HepG2 (cell line): Measurements from ENCODE around the gene AFDN. TPM values are rescaled to one million over a fixed set of nuclear protein-coding genes. Genes with fewer than 3 reads are reported as not detected.

Experiments used
- ATAC-seq: fragments of 200-7000 bp; cut with Tn5 transposase; 3 replicates; pipeline ENCODE4 v1.9.1; 2020; ENCODE audit warnings: mild to moderate bottlenecking, moderate library complexity
- BruUV-seq: library from RNA; stranded (reverse); fragments of 400-500 nt; replicated peaks from 2 replicates; lab custom pipeline; 2021; lab: Mats Ljungman, UMichigan
- CTCF ChIA-PET: fragments of 300-600 bp; formaldehyde crosslinking; extraction: SDS; loops from one replicate; lab custom pipeline; 2021; ENCODE audit warnings: low total read pairs, inconsistent platforms, low intra/inter-chr PET ratio; lab: Yijun Ruan, JAX
- POLR2A ChIA-PET: fragments of 350-600 bp; sonication (Branson Sonifier 250); formaldehyde crosslinking; loops from one replicate; lab custom pipeline; 2020; ENCODE audit warnings: antibody characterized with exemption, inconsistent platforms; lab: Yijun Ruan, JAX
- DNase-seq: peaks from one replicate; pipeline ENCODE4 v3.0.0-alpha.2; 2015; ENCODE audit warnings: low spot score
- FAIRE-seq: peaks from 3 replicates; lab custom pipeline; 2011; peaks lifted over from hg19 to GRCh38; lab: Jason Lieb, UNC
- H2AFZ ChIP-seq: one replicate; pipeline ENCODE4 v1.6.1; 2011; ENCODE audit warnings: low read length, inconsistent platforms
- H3K27ac ChIP-seq: fragments of 300-600 bp; 3 replicates; pipeline ENCODE4 v1.8.0; 2011; ENCODE audit warnings: mixed run types, mild to moderate bottlenecking, mixed read lengths, low read length, inconsistent platforms; ENCODE audit not compliant: insufficient read depth; ENCODE audit errors: extremely low read length
- H3K27me3 ChIP-seq, 2 experiments: fragments of 200-600 bp in 1 of 2; 2 replicates in 1 of 2; 3 replicates in 1 of 2; pipeline versions ENCODE4 v1.6.0 to v1.8.0; 2011; ENCODE audit warnings: low read length in 2 of 2, mild to moderate bottlenecking in 2 of 2, moderate library complexity in 2 of 2, inconsistent platforms in 1 of 2; ENCODE audit not compliant: insufficient read depth in 2 of 2, control insufficient read depth in 1 of 2
- H3K36me3 ChIP-seq, 2 experiments: fragments of 200-600 bp in 1 of 2; replicated peaks in 1 of 2; 2 replicates in 1 of 2; 3 replicates in 1 of 2; pipeline versions ENCODE4 v1.5.1 to v1.8.0; 2011; ENCODE audit warnings: low read length in 2 of 2, inconsistent platforms in 1 of 2; ENCODE audit not compliant: insufficient read depth in 2 of 2, control insufficient read depth in 1 of 2
- H3K4me1 ChIP-seq: 2 replicates; pipeline ENCODE4 v1.5.1; 2012; ENCODE audit warnings: low read length, inconsistent platforms; ENCODE audit not compliant: insufficient read depth
- H3K4me2 ChIP-seq: 2 replicates; pipeline ENCODE4 v1.6.0; 2011; ENCODE audit warnings: low read depth, low read length, inconsistent platforms
- H3K4me3 ChIP-seq, 3 experiments: fragments of 200-600 bp in 1 of 3; sonication (generic), shearing (Covaris generic) in 1 of 3; replicated peaks in 1 of 3; 2 replicates each; pipeline ENCODE4 v1.5.1; 2011 to 2016; ENCODE audit warnings: low read length in 3 of 3, inconsistent platforms in 2 of 3, low read depth in 2 of 3, mild to moderate bottlenecking in 2 of 3, control low read depth in 1 of 3, mixed read lengths in 1 of 3; ENCODE audit not compliant: insufficient read depth in 1 of 3
- H3K79me2 ChIP-seq: one replicate; pipeline ENCODE4 v1.6.1; 2011; ENCODE audit warnings: low read length, inconsistent platforms; ENCODE audit not compliant: insufficient read depth
- H3K9ac ChIP-seq: 2 replicates; pipeline ENCODE4 v1.6.0; 2011; ENCODE audit warnings: mild to moderate bottlenecking, low read depth, low read length, inconsistent platforms; ENCODE audit not compliant: insufficient read depth
- H3K9me3 ChIP-seq: 2 replicates; pipeline ENCODE4 v1.5.1; 2012; ENCODE audit warnings: mild to moderate bottlenecking, low read length
- H4K20me1 ChIP-seq: 2 replicates; pipeline ENCODE4 v1.6.0; 2011; ENCODE audit warnings: inconsistent platforms, mild to moderate bottlenecking, low read length, moderate library complexity; ENCODE audit not compliant: insufficient read depth
- KDM2A ChIP-seq: sonication (generic); formaldehyde crosslinking; IDR thresholded peaks from 2 replicates; pipeline ENCODE4 v1.4.0; 2020; ENCODE audit warnings: low read depth, missing genetic modification reagents, borderline replicate concordance
- SNAI1 ChIP-seq: sonication (generic); formaldehyde crosslinking; IDR thresholded peaks from 2 replicates; pipeline ENCODE4 v1.5.0; 2020; ENCODE audit warnings: mild to moderate bottlenecking, missing genetic modification reagents, borderline replicate concordance
- ZNF20 ChIP-seq: sonication (generic); formaldehyde crosslinking; IDR thresholded peaks from 2 replicates; pipeline ENCODE4 v1.4.0; 2020; ENCODE audit warnings: mild to moderate bottlenecking, moderate library complexity, missing genetic modification reagents
- WGBS: methylation state at CpG from one replicate; pipeline ENCODE4 v1.1.6; 2017; ENCODE audit warnings: low lambda C conversion rate; 5-methylcytosine and 5-hydroxymethylcytosine counted together
- in situ Hi-C: cut with HindIII; loops from 2 replicates; pipeline ENCODE4 v1.10.0; 2017; ENCODE audit warnings: low pct_unique_long_range_greater_than_20kb; ENCODE audit not compliant: extremely low pct_ligation_motif_present
- intact Hi-C: fragments of 100-400 bp; cut with micrococcal nuclease; formaldehyde crosslinking; loops from one replicate; pipeline ENCODE4 v1.10.0; 2022; ENCODE audit not compliant: unreplicated experiment
- polyA plus RNA-seq, 8 experiments: library from polyadenylated mRNA; depleted of rRNA in 3 of 8; stranded (reverse) in 7 of 8; unstranded in 1 of 8; fragments of >200 nt; fragmentation: Illumina TruSeq in 4 of 8; extraction: Trizol in 4 of 8; gene quantifications; 2 replicates each; pipeline versions ENCODE4 v1.2.1 to v1.2.3, GENCODE V29; 2011 to 2016; ENCODE audit warnings: low read depth in 4 of 8, missing spikeins in 1 of 8, mixed read lengths in 1 of 8; ENCODE audit not compliant: insufficient read depth in 1 of 8
- total RNA-seq, 5 experiments: library from RNA; depleted of rRNA; stranded (reverse); fragments of >200 nt; fragmentation: Illumina TruSeq; extraction: Trizol; gene quantifications; 2 replicates each; pipeline ENCODE4 v1.2.3, GENCODE V29; 2016; ENCODE audit warnings: low read depth in 1 of 5
- TF ChIP-seq, protein P1 (sequence below): sonication (generic); formaldehyde crosslinking; IDR thresholded peaks from 2 replicates; pipeline ENCODE4 v1.5.0; 2020; ENCODE audit warnings: missing genetic modification reagents
- TF ChIP-seq, protein P2 (sequence below): fragments of 450-650 bp; IDR thresholded peaks from 2 replicates; pipeline ENCODE4 v1.6.1; 2016

The AFDN gene
- total and polyA plus RNA-seq, 2 of the 13 experiments (the other 11 are each of a cell fraction or from before 2014, with no cell fraction given): 136 to 151 TPM

DNA sequence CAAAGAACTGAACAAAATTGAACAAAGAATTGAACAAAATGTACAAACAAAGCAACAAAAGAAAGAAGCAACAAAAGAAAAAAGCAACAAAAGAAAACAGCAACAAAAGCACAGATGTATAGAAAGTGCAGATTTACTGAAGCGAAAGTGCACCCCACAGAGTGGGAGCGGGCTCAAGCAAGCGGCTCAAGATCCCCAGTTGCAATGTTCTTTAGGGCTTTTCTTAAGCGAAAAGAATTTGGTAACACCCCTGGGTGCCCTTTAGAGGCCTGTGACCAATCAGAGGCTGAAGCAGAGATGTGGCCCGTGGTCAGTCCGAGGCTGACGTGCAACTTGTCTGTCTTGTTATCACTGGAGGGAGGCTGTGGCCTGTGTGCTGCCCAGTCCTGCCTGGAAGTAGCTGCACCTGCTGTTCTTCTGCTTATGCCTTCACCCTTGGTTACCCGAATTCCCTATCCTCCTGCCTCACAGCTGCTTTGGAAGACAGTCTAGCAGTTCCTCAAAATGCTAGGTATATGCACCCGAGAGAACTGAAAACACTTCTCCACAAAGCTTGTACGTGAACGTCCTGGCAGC lies 157.5 kb downstream of the AFDN start:
- H3K4me3 ChIP-seq: no peak overlapping the region
- FAIRE-seq (peak; percentile 28), DNase-seq (no peak), ATAC-seq (0 out of 3 replicates have a peak, but pooled peaks have one; percentile 16)
- in situ Hi-C loops (no loop called here), intact Hi-C loops (no loop called here)
- H3K27ac ChIP-seq: no peak overlapping the region
- no peaks in the 10 kb centered on the region for H3K36me3 ChIP-seq
- POLR2A ChIA-PET: no interaction called here
- H3K27me3 ChIP-seq: peaks cover 4 to 15% of the 10 kb centered on the region in 2 experiments; a peak in 3 of 5 replicates
- 43% methylated on average over 11 of the region's 11 CpGs for WGBS
- TF ChIP-seq KDM2A (CRISPR knock-in tag) (no peak), ZNF20 (peak; percentile 99)
- TF ChIP-seq, protein P1, sequence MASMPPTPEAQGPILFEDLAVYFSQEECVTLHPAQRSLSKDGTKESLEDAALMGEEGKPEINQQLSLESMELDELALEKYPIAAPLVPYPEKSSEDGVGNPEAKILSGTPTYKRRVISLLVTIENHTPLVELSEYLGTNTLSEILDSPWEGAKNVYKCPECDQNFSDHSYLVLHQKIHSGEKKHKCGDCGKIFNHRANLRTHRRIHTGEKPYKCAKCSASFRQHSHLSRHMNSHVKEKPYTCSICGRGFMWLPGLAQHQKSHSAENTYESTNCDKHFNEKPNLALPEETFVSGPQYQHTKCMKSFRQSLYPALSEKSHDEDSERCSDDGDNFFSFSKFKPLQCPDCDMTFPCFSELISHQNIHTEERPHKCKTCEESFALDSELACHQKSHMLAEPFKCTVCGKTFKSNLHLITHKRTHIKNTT (CRISPR knock-in tag): no peak
- no TSS peak for BruUV-seq
- no peaks in the 10 kb centered on the region for H4K20me1 ChIP-seq
- H3K9ac ChIP-seq: no peak overlapping the region
- no peaks in the 10 kb centered on the region for H3K79me2 ChIP-seq
- no peak overlapping the region for H3K4me2 ChIP-seq
- H2AFZ ChIP-seq: no peak overlapping the region
- peaks cover 12% of the 10 kb centered on the region for H3K4me1 ChIP-seq
- CTCF ChIA-PET: no interaction called here
- H3K9me3 ChIP-seq: no peaks in the 10 kb centered on the region

DNA sequence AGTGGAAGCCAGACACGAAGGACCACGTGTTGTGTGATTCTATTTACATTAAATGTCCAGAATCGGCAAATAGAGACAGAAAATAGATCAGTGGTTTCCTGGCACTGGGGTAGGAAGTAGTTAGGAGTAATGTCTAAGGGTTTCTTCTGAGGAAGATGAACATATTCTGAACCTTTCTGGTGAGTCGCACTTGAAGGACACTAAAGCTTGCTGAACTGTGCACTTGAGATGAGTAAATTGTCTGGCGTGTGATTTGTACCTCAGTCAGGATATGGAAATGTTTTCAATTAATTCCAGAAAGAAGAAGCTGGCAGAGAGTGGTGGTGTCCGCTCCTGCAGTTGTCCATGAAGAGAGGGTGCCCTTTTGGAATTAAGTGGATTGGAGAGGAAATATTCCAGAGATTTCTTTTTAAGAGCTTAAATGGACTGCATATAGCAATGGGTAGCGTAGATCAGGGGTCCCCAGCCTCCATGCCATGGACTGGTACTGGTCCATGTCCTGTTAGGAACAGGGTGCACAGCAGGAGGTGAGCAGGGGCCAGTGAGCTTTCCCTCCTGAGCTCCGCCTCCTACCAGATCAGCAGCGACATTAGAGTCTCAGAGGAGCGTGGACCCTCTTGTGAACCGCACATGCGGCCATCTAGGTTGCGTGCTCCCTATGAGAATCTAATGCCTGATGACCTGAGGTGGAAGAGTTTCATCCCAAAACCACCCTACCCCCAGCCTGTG lies 158.3 kb downstream of the AFDN start:
- intact Hi-C loops: no loop called here
- peaks cover 6% of the 10 kb centered on the region for H3K4me1 ChIP-seq
- no peak for ATAC-seq
- peaks cover 4 to 15% of the 10 kb centered on the region in 2 experiments; a peak in 3 of 5 replicates for H3K27me3 ChIP-seq
- no peak overlapping the region for H3K27ac ChIP-seq
- no TSS peak for BruUV-seq
- no peak for TF ChIP-seq SNAI1 (CRISPR knock-in tag)
- TF ChIP-seq, protein P2, sequence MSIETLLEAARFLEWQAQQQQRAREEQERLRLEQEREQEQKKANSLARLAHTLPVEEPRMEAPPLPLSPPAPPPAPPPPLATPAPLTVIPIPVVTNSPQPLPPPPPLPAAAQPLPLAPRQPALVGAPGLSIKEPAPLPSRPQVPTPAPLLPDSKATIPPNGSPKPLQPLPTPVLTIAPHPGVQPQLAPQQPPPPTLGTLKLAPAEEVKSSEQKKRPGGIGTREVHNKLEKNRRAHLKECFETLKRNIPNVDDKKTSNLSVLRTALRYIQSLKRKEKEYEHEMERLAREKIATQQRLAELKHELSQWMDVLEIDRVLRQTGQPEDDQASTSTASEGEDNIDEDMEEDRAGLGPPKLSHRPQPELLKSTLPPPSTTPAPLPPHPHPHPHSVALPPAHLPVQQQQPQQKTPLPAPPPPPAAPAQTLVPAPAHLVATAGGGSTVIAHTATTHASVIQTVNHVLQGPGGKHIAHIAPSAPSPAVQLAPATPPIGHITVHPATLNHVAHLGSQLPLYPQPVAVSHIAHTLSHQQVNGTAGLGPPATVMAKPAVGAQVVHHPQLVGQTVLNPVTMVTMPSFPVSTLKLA: peak; percentile 45; the same call in 1 of the 2 replicates
- CTCF ChIA-PET: no interaction called here
- no peak for FAIRE-seq
- H3K4me3 ChIP-seq: no peak overlapping the region
- 86% methylated on average over 13 of the region's 13 CpGs for WGBS
- no peaks in the 10 kb centered on the region for H3K36me3 ChIP-seq
- POLR2A ChIA-PET: no interaction called here
- H3K4me2 ChIP-seq: no peak overlapping the region
- H3K9me3 ChIP-seq: no peaks in the 10 kb centered on the region
- no peak overlapping the region for H3K9ac ChIP-seq
- no peaks in the 10 kb centered on the region for H4K20me1 ChIP-seq
- H3K79me2 ChIP-seq: no peaks in the 10 kb centered on the region
- in situ Hi-C loops: no loop called here
- no peak for DNase-seq
- H2AFZ ChIP-seq: no peak overlapping the region
